Right lobe of liver (tissue), 6 donors: ENCODE results near the gene DUSP7. TPM values are rescaled to one million over a fixed set of nuclear protein-coding genes. Genes with fewer than 3 reads are reported as not detected.

Experiments
- ATAC-seq, 4 donors: fragments of 200-7000 bp; cut with Tn5 transposase; one replicate each; pipeline ENCODE4 v1.9.1; 2020; ENCODE audit warnings: mild to moderate bottlenecking in 4 of 4, moderate library complexity in 4 of 4
- DNase-seq, 3 donors: peaks; one replicate each; pipeline ENCODE4 v3.0.0-alpha.2; 2020
- H3K27ac ChIP-seq, 3 donors: fragments of 200-600 bp; one replicate each; pipeline ENCODE4 v1.8.0; 2022
- H3K27me3 ChIP-seq, 2 donors: fragments of 200-600 bp; one replicate each; pipeline ENCODE4 v1.8.0; 2022
- H3K36me3 ChIP-seq, 4 donors: fragments of 200-600 bp; sonication (generic) in 1 of 4; one replicate each; pipeline versions ENCODE4 v1.5.1 to v1.8.0; 2017 to 2022; ENCODE audit warnings: control low read depth in 1 of 4
- H3K4me1 ChIP-seq, 4 donors: fragments of 200-600 bp; sonication (generic) in 1 of 4; one replicate each; pipeline versions ENCODE4 v1.5.1 to v1.8.0; 2017 to 2022; ENCODE audit warnings: control low read depth in 1 of 4
- H3K4me3 ChIP-seq, 3 donors: fragments of 200-600 bp; one replicate each; pipeline ENCODE4 v1.8.0; 2022
- H3K9me3 ChIP-seq, 4 donors: fragments of 200-600 bp; sonication (generic) in 1 of 4; one replicate each; pipeline versions ENCODE4 v1.5.1 to v1.8.0; 2017 to 2022; ENCODE audit warnings: control low read depth in 1 of 4
- CTCF ChIP-seq, 4 donors: fragments of 200-600 bp in 3 of 4; fragments of 450-650 bp in 1 of 4; IDR thresholded peaks; one replicate each; pipeline versions ENCODE4 v1.5.1 to v1.8.0; 2016 to 2022; ENCODE audit warnings: antibody characterized with exemption in 4 of 4, mild to moderate bottlenecking in 2 of 4
- POLR2A ChIP-seq: fragments of 450-650 bp; IDR thresholded peaks from one replicate; pipeline ENCODE4 v1.6.1; 2017; ENCODE audit warnings: antibody characterized with exemption, mild to moderate bottlenecking
- WGBS: methylation state at CpG from one replicate; pipeline ENCODE4 v1.1.6; 2018; ENCODE audit warnings: low coverage, low lambda C conversion rate; ENCODE audit not compliant: insufficient coverage; ENCODE audit errors: missing lambda C conversion rate; 5-methylcytosine and 5-hydroxymethylcytosine counted together
- intact Hi-C, 2 donors: fragments of 100-400 bp; cut with DNase I; formaldehyde crosslinking; loops; one replicate each; pipeline versions ENCODE4 v1.11.2 to v1.14.1; 2022
- total RNA-seq, 6 experiments: library from RNA; depleted of rRNA in 2 of 6; stranded (reverse); fragments of >200 nt in 2 of 6; fragmentation: NEBNext Ultra II Directional in 3 of 6; extraction: Animal tissue kit (Norgen Biotek cat#: 25700) in 3 of 6; gene quantifications; one replicate each; pipeline versions ENCODE4 v1.1.0 to v1.2.4, GENCODE V29; 2016 to 2023
- donor health status: DM: no; HTN: yes; CAD: no.
- donor health status: DM: no; HTN: no; CAD: no.
- donor health status: DM: no; HTN: no; CAD: no.
- donor health status: DM: no; HTN: yes; CAD: no.
- donor health status: DM: no; HTN: yes; CAD: no.

Gene DUSP7
- total RNA-seq, 6 experiments from 2014 or later: 3.0 to 4.2 (median 3.5) TPM

- ATAC-seq: no peak
- TF ChIP-seq POLR2A (no peak), CTCF (IDR thresholded peaks at IDR 0.05) (no peak)
- Histone ChIP-seq H3K4me1 (peaks cover 0 to 4% (median 2%) of the 10 kb centered on the region in 4 donors), H3K9me3 (no peaks in the 10 kb centered on the region), H3K36me3 (peaks cover 0 to 1% (median under 1%) of the 10 kb centered on the region in 4 donors), H3K4me3 (no peak overlapping the region), H3K27ac (no peak overlapping the region), H3K27me3 (no peaks in the 10 kb centered on the region)
- intact Hi-C loops: loop anchor here (2.0 to 5.0 kb wide), 3 partner anchors 122 to 145 kb away; no protein-coding TSS in a partner anchor
- DNase-seq: no peak
- 71% methylated on average over 1 of the region's 2 CpGs for WGBS
These were observed 56.5 kb downstream of the DUSP7 start for GRCh38 chr3:51999846-52000245.

Other genes with a start within 250 kb of the DUSP7 start
- not detected for gene IQCF2, start 195.0 kb downstream of the DUSP7 start, total RNA-seq
- not detected for gene IQCF5, start 181.0 kb downstream of the DUSP7 start, total RNA-seq
- not detected for gene IQCF1, start 153.2 kb downstream of the DUSP7 start, total RNA-seq
- gene RRP9, start 114.7 kb downstream of the DUSP7 start, total RNA-seq: 10 to 100 TPM in 1 of 6 experiments, 1 to 10 TPM in 5; 5.2 to 10.8 (median 7.6) TPM
- gene PARP3, start 114.2 kb downstream of the DUSP7 start, total RNA-seq: 10 to 100 TPM; 13.5 to 19.4 (median 16.0) TPM
- under 1 TPM in 2 of 6 experiments, not detected in 4; 0.18 to 0.37 TPM for gene GPR62, start 101.2 kb downstream of the DUSP7 start, total RNA-seq
- gene PCBP4, start 89.1 kb downstream of the DUSP7 start, total RNA-seq: 10 to 100 TPM in 3 of 6 experiments, 1 to 10 TPM in 3; 6.5 to 19.2 (median 11.7) TPM
- 100 to 1,000 TPM in 4 of 6 experiments, 10 to 100 TPM in 2; 62.9 to 126 (median 109) TPM for gene ABHD14B, start 82.5 kb downstream of the DUSP7 start, total RNA-seq
- 10 to 100 TPM in 4 of 6 experiments, 1 to 10 TPM in 2; 8.3 to 22.2 (median 15.1) TPM for gene ABHD14A, start 81.5 kb downstream of the DUSP7 start, total RNA-seq
- 100 to 1,000 TPM; 223 to 479 (median 297) TPM for gene ACY1, start 73.0 kb downstream of the DUSP7 start, total RNA-seq
- gene RPL29, start 60.7 kb downstream of the DUSP7 start, total RNA-seq: 100 to 1,000 TPM; 396 to 971 (median 447) TPM
- 1 to 10 TPM; 2.0 to 4.3 (median 3.2) TPM for gene POC1A, start 97.9 kb upstream of the DUSP7 start, total RNA-seq
- gene ALAS1, start 141.6 kb upstream of the DUSP7 start, total RNA-seq: 100 to 1,000 TPM in 4 of 6 experiments, 10 to 100 TPM in 2; 73.4 to 783 (median 147) TPM
- under 1 TPM in 4 of 6 experiments, not detected in 2; 0.12 to 0.59 (median 0.24) TPM for gene TLR9, start 169.1 kb upstream of the DUSP7 start, total RNA-seq
- gene TWF2, start 182.6 kb upstream of the DUSP7 start, total RNA-seq: 10 to 100 TPM; 12.9 to 34.4 (median 23.7) TPM
- gene PPM1M, start 189.2 kb upstream of the DUSP7 start, total RNA-seq: 1 to 10 TPM; 2.8 to 7.1 (median 4.5) TPM
- 10 to 100 TPM; 14.1 to 25.2 (median 20.7) TPM for gene WDR82, start 222.1 kb upstream of the DUSP7 start, total RNA-seq
- gene GLYCTK, start 231.3 kb upstream of the DUSP7 start, total RNA-seq: 100 to 1,000 TPM in 4 of 6 experiments, 10 to 100 TPM in 2; 75.1 to 320 (median 178) TPM